ENCODE data around the gene MLXIP.
"Not testable (repeated sequence)": the region's sequence is repeated elsewhere in the genome, so short reads cannot be mapped to it uniquely, and the experiment has no call there.

Gene MLXIP

DNA sequence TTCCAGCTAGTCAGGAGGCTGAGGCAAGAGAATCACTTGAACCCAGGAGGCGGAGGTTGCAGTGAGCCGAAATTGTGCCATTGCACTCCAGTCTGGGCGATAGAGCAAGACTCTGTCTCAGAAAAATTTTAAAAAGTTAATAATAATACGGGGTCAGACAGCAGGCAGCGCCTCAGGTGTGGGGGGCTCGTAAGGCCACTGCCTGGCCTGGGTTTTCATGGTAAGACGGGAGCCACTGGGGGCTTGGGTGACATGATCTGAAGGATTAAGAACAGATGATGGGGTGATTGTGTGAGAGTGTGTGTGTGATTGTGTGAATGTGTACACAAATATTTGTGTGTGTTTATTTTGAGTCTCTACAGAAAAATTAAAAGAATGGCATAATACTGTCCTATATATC, 33.3 kb upstream of the MLXIP start:
- ATAC-seq (replicated peaks): no peak
- H3K36me3 Mint-ChIP-seq: peaks cover 55 to 56% of the 10 kb centered on the region in 2 donors
- peaks cover 4 to 6% of the 10 kb centered on the region in 2 donors for H3K4me1 Mint-ChIP-seq

DNA sequence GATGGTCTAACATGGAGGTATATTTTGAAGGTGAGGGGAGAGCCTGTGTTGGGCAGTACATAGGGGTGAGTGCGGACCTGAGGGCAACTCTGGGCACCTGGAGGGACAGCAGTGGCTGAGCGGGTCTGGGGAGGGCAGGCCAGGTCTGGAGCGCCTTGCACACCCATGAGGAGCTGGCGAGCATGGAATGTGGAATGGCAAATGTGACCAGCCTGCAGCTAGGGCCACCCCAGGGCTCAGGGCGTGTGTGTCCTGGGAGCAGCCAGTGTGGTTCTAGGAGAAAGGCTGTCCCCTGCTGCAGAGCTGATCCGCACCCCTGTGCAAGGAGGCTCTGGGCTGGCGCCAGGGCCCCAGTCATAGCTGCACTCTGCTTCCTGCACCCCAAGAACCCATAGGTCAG, 32.4 kb upstream of the MLXIP start:
- DNase-seq: no peak
- ATAC-seq (replicated peaks): no peak
- H3K27ac Mint-ChIP-seq: peak overlapping the region; percentile 80
- H3K4me3 Mint-ChIP-seq: no peak overlapping the region
- H3K9me3 Mint-ChIP-seq: no peaks in the 10 kb centered on the region
- peaks cover 48 to 51% of the 10 kb centered on the region in 2 donors for H3K36me3 Mint-ChIP-seq
- no peaks in the 10 kb centered on the region for H3K4me1 Mint-ChIP-seq
- H3K27me3 Mint-ChIP-seq: no peaks in the 10 kb centered on the region

More for the DNA sequence above, 33.3 kb upstream of the MLXIP start:
- Mint-ChIP-seq H3K4me3 (no peak overlapping the region), H3K9me3 (no peaks in the 10 kb centered on the region), H3K27me3 (no peaks in the 10 kb centered on the region), H3K27ac (no peak overlapping the region)
- DNase-seq: no peak

DNA sequence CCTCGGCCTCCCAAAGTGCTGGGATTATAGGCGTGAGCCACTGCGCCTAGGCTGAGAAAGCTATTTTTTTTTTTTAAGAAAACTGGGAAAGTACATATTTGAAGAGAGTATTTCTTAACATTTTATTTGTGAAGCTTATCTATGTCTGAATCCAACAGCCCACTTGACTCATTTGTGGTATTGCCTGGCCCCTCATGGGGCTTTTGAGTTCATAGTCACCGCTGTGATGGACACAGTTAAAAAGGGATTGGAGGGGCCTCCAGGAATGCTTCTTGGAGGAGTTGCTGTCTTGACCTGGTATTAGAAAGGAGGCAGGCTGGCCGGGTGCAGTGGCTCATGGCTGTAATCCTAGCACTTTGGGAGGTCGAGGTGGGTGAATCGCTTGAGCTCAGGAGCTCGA, 30.4 kb upstream of the MLXIP start:
- no peak overlapping the region for H3K4me3 Mint-ChIP-seq
- H3K4me1 Mint-ChIP-seq: no peaks in the 10 kb centered on the region
- H3K27ac Mint-ChIP-seq: peak overlapping the region; percentile 38
- no peaks in the 10 kb centered on the region for H3K9me3 Mint-ChIP-seq
- ATAC-seq (replicated peaks) (no peak), DNase-seq (no peak)
- H3K36me3 Mint-ChIP-seq: peaks cover 40% of the 10 kb centered on the region in 2 donors
- no peaks in the 10 kb centered on the region for H3K27me3 Mint-ChIP-seq

DNA sequence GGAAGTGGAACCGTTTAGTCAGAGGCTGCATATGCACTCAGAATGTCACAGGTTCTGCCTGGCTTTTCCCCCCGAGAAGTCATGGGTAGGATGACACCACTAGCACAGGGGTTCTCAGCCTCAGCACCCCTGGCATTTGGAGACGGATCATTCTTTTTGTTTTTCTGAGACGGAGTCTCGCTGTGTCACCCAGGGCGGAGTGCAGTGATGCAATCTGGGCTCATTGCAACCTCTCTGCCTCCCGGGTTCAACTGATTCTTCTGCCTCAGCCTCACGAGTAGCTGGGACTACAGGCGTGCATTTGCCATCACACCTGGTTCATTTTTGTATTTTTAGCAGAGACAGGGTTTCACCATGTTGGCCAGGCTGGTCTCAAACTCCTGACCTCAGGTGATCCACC, 28.7 kb upstream of the MLXIP start:
- peak overlapping the region; percentile 56 for H3K27ac Mint-ChIP-seq
- ATAC-seq (replicated peaks): no peak

DNA sequence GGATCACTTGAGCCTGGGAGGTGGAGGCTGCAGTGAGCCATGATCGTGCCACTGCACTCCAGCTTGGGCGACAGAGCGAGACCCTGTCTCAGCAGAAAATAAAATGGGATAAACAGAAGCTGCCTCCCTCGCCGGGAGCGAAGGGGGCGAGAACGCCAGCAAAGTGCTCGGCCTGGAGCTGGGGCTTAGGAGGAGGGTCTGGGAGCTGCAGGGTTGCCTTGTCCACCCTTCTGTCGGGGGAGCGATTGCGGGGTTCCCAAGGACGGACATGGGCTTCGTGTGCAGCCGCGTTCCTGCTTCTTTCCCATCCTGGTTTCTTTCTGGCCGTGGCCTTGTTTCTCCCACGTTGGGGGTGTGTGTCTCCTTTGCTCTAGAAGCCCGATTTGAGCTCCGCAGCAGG, 27.9 kb upstream of the MLXIP start:
- no peak for ATAC-seq (replicated peaks)
- DNase-seq: no peak
- Mint-ChIP-seq H3K27ac (no peak overlapping the region), H3K4me1 (peaks cover 0 to 10% of the 10 kb centered on the region in 2 donors), H3K36me3 (peaks cover 36% of the 10 kb centered on the region in 2 donors), H3K27me3 (no peaks in the 10 kb centered on the region), H3K9me3 (no peaks in the 10 kb centered on the region), H3K4me3 (no peak overlapping the region)

More for the DNA sequence above, 28.7 kb upstream of the MLXIP start:
- H3K4me3 Mint-ChIP-seq: no peak overlapping the region
- no peak for DNase-seq
- H3K36me3 Mint-ChIP-seq: peaks cover 42% of the 10 kb centered on the region in 2 donors
- no peaks in the 10 kb centered on the region for H3K9me3 Mint-ChIP-seq
- peaks cover 0 to 10% of the 10 kb centered on the region in 2 donors for H3K4me1 Mint-ChIP-seq
- no peaks in the 10 kb centered on the region for H3K27me3 Mint-ChIP-seq

DNA sequence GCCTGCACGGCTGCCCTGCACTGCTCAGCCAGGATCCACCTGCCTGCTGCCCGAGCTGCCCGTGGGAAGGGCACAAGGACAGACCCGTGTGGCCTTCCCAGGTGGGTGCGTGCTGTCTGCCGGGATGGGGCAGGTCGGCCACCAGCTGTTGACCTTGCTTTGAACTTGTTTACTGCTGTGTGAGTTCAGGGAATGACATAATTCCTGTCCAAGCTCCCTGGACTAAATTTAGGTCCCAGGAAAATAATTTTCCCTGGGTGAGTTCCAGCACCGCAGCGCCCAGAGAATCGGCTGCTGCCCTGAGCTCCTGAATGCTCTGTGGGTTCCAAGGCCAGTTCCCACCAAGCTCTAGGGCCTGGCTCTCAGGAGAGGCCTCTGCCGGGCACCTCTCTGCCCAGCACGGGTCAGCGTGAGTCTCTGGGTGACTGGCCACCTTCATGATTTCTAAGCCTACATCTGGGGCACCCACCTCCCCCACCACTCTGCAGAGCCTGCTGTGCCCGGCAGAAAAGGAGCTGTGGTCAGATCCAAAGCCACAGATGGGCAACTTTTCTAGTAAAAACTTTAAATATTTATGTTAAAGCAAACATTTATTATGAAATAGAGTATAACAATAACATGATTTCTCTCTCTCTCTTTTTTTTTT, 27.2 kb upstream of the MLXIP start:
- no peak for ATAC-seq (replicated peaks)
- Mint-ChIP-seq H3K27me3 (no peaks in the 10 kb centered on the region), H3K4me3 (no peak overlapping the region), H3K9me3 (no peaks in the 10 kb centered on the region), H3K27ac (no peak overlapping the region), H3K36me3 (peaks cover 34 to 37% of the 10 kb centered on the region in 2 donors), H3K4me1 (peaks cover 0 to 10% of the 10 kb centered on the region in 2 donors)
- no peak for DNase-seq

DNA sequence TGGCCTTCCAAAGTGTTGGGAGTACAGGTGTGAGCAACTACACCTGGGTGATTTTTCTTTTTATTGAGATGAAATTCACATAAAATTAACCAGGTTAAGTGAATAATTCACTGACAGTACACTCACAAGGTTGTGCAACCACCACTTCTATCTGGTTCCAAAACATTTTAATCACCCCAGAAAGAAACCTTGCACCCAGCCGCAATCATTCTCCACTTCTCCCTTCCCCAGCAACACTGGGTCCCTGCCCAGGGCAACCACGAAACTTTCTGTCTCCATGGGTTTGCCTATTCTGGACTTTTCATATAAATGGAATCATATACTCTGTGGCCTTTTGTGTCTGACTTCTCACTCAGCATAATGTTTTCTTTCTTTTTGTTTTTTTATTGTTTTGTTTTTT, 26.3 kb upstream of the MLXIP start:
- Mint-ChIP-seq H3K27me3 (no peaks in the 10 kb centered on the region), H3K4me3 (no peak overlapping the region), H3K27ac (peak overlapping the region; percentile 51), H3K36me3 (peaks cover 40 to 46% of the 10 kb centered on the region in 2 donors), H3K4me1 (peaks cover 0 to 17% of the 10 kb centered on the region in 2 donors), H3K9me3 (no peaks in the 10 kb centered on the region)
- ATAC-seq (replicated peaks) (no peak), DNase-seq (no peak)

DNA sequence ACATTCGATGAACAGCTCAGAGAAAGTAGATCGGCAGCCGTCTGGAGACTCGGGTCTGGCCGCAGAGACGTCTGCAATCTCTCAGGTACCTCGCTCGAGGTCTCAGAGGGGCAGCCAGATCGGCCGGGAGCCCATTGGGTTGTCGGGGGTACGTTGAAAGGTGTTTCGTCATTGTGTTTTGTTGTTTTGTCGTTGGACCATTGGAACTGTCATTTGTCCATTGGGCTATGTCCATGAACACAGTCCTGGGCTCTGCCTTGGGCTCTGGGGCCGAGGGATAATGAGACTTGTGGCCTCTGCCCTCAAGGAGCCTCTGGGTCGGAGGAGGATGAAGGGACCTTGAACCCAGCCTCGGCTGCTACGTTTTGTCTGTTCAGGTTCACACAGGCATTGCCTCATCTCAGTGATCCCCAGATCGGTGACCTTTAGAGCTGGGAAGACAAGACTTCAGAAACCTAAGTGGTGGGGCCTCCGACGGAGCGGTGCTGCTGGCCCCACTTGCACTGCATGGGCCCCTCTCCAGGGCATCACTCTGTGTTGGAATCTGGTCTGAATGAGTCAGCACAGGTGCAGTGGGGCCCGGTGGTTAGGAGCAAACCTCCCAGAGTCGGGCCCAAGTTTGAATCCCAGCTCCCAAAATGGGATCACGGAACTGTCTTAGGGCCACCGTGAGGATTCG, 23.6 kb upstream of the MLXIP start:
- H3K4me3 Mint-ChIP-seq: no peak overlapping the region
- no peaks in the 10 kb centered on the region for H3K27me3 Mint-ChIP-seq
- no peaks in the 10 kb centered on the region for H3K9me3 Mint-ChIP-seq
- ATAC-seq (replicated peaks) (no peak), DNase-seq (no peak)
- peaks cover 2 to 23% of the 10 kb centered on the region in 2 donors for H3K4me1 Mint-ChIP-seq
- peaks cover 51 to 56% of the 10 kb centered on the region in 2 donors for H3K36me3 Mint-ChIP-seq
- no peak overlapping the region for H3K27ac Mint-ChIP-seq

DNA sequence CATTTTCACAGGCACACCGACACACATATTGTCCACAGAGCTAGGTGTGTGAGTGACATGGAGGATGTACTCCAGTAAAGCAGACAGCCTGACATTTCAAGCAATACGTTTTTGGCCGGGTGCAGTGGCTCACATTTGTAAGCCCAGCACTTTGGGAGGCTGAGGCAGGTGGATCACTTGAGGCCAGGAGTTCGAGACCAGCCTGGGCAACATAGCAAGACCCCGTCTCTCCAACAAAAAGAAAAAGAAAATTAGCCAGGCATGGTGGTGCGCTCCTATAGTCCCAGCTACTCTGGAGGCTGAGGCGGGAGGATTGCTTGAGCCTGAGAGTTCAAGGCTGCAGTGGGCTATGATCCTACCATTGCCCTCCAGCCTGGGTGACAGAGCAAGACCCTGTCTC, 22.1 kb upstream of the MLXIP start:
- H3K9me3 Mint-ChIP-seq; DNase-seq; H3K27me3 Mint-ChIP-seq; H3K4me3 Mint-ChIP-seq; ATAC-seq (replicated peaks): not testable (repeated sequence)
- Mint-ChIP-seq H3K36me3 (peaks cover 49 to 64% of the 10 kb centered on the region in 2 donors), H3K4me1 (peaks cover 2 to 23% of the 10 kb centered on the region in 2 donors), H3K27ac (peak overlapping the region; percentile 91)

DNA sequence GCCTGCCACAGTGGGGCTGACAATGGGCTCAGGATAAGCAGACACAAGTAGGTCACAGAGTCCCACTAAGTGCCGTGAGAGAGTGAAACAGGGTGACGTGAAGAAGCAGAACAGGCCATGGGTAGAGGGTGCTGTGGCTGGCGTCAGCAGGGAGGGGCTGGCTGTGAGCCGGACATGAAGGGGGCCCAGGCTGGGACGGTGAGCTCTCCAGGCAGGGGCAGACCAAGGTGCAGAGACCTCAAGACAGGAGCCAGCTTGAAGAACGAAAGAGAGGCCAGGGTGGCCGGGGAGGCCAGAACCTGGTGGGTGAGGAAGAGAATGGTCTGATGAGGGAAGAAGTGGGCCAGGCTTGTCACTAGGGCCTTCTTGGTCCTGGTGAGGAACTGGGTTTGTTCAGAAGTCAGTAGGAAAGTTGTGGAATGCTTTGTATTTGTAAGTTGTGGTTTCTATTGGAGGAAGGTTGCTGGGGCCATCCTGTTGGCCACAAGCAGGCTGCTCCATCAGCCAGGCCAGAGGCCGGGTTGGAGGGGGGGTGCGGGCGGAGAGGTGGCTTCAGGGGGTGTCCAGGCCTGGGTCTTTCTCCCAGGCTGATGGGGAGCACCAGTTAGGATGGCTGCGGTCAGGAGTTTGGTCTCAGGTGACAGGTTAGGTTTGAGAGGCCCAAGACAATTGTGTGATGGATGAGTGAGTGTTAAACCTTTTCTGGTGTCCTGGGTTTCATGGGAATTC, 21.4 kb upstream of the MLXIP start:
- Mint-ChIP-seq H3K27me3 (no peaks in the 10 kb centered on the region), H3K4me1 (peaks cover 2 to 23% of the 10 kb centered on the region in 2 donors), H3K9me3 (no peaks in the 10 kb centered on the region), H3K4me3 (peak overlapping the region in 1 of 2 donors; percentile 25), H3K27ac (peak overlapping the region; percentile 91), H3K36me3 (peaks cover 49 to 70% of the 10 kb centered on the region in 2 donors)
- no peak for ATAC-seq (replicated peaks)
- no peak for DNase-seq

DNA sequence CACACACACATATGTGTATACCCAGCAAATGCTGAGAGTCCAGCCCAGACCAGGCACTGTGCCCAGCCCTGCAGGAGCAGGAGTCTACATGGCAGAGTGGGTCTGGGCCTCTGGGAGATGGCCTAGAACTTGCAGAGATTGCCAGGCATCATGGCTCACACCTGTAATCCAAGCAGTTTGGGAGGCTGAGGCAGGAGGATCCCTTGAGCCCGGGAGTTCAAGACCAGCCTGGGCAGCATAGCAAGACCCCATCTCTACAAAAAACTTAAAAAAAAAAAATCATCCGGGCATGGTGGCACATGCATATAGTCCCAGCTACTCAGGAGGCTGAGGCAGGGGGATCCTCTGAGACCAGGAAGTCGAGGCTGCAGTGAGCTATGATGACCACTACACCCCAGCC, 20.8 kb upstream of the MLXIP start:
- DNase-seq: no peak
- Mint-ChIP-seq H3K36me3 (peaks cover 49 to 72% of the 10 kb centered on the region in 2 donors), H3K27me3 (no peaks in the 10 kb centered on the region), H3K27ac (peak overlapping the region; percentile 37), H3K4me3 (no peak overlapping the region), H3K4me1 (peaks cover 2 to 24% of the 10 kb centered on the region in 2 donors), H3K9me3 (no peaks in the 10 kb centered on the region)
- ATAC-seq (replicated peaks): no peak

DNA sequence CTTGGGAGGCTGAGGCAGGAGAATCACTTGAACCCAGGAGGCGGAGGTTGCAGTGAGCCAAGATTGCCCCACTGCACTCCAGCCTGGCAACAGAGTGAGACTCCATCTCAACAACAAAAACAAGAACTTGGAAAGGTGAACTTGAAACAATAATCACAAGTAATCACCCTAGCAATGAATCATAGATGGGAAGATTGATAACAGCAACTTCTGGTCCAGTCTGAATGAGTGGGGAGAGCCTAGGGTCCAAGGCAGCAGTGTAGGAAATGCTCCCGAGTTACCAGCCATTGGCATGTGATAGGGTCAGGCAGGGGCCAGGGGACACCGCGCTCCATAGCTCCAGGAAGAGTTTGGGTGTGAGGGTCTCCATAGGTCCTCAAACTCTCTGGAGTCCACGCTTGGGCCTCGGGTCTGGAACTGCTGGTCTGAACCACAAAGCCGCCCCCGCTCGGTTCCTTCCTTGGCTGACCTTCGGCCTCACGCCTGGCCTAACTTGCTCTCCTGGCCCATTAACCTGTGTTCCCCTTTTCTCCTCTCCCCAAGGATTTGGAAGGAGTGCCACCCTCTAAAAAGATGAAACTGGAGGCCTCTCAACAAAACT, 19.9 kb upstream of the MLXIP start:
- H3K4me1 Mint-ChIP-seq: peaks cover 9 to 30% of the 10 kb centered on the region in 2 donors
- H3K9me3 Mint-ChIP-seq: no peaks in the 10 kb centered on the region
- DNase-seq: no peak
- H3K36me3 Mint-ChIP-seq: peaks cover 48 to 72% of the 10 kb centered on the region in 2 donors
- no peaks in the 10 kb centered on the region for H3K27me3 Mint-ChIP-seq
- no peak for ATAC-seq (replicated peaks)
- no peak overlapping the region for H3K27ac Mint-ChIP-seq
- no peak overlapping the region for H3K4me3 Mint-ChIP-seq

DNA sequence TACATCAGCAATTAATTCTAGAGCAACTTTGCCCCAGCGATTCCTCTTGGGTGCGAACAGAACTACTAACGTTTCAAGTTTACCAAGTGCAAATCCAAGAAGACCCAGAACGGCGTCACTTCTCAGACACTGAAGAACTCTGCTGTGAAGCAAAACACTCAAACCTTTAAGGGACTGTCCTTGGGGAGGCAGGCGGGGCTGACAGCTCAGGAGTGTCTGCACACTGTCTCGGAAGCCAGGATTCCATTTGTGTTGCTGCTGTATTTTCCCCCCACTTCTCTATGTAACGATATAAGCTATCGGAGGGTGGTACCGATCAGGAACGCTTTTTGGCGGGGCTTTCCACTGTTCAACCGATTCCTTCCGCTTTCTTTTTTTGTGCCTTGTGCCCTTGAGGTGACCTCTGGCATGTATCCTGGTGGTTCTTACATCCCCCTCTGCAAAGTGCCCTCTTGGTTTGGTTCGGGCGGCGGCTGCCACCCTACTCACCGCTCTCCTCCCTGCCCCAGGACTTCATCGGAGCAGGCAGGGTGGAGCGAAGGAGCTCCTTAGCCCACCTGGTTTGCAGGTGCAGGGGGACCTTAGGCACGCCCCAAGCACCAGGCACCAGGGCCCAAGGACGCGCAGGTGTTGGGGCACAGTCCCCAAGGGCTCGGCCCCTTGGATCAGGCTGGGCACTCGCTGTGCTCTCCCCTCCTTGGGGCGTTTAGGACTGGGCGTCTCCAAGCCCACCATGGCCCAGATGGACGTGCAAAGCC, 19.2 kb upstream of the MLXIP start:
- ATAC-seq (replicated peaks) (no peak), DNase-seq (no peak)
- Mint-ChIP-seq H3K4me3 (no peak overlapping the region), H3K27me3 (no peaks in the 10 kb centered on the region), H3K4me1 (peaks cover 15 to 30% of the 10 kb centered on the region in 2 donors), H3K9me3 (no peaks in the 10 kb centered on the region), H3K36me3 (peaks cover 45 to 67% of the 10 kb centered on the region in 2 donors), H3K27ac (no peak overlapping the region)

DNA sequence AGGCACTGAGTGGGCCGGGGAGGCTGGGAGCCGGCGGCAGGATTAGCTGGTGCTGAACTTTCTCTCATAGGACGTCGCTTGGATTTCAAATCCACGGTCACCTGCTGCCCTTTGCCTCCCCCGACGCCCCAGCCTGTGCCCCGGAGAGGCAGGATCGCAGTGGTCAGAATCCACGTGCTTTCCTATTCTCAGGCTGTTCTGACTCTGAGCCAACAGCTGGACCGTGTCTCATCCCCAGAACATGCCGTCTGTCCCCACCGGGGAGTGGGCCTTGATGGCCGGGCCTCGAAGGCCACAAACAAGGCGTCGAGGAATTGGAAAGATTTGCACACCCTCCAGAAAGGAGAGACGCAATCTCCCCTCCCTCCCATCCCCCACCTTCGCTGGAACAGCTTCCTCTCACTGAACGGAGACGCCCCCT, 18.5 kb upstream of the MLXIP start:
- Mint-ChIP-seq H3K27ac (peak overlapping the region; percentile 82), H3K27me3 (no peaks in the 10 kb centered on the region), H3K9me3 (no peaks in the 10 kb centered on the region), H3K36me3 (peaks cover 41 to 61% of the 10 kb centered on the region in 2 donors), H3K4me3 (no peak overlapping the region), H3K4me1 (peaks cover 18 to 37% of the 10 kb centered on the region in 2 donors)
- ATAC-seq (replicated peaks) (no peak), DNase-seq (no peak)
